Measurements from ENCODE around the gene OR8B4.
"Not testable (repeated sequence)": the region's sequence is repeated elsewhere in the genome, so short reads cannot be mapped to it uniquely, and the experiment has no call there.

The OR8B4 gene, protein sequence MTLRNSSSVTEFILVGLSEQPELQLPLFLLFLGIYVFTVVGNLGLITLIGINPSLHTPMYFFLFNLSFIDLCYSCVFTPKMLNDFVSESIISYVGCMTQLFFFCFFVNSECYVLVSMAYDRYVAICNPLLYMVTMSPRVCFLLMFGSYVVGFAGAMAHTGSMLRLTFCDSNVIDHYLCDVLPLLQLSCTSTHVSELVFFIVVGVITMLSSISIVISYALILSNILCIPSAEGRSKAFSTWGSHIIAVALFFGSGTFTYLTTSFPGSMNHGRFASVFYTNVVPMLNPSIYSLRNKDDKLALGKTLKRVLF

DNA sequence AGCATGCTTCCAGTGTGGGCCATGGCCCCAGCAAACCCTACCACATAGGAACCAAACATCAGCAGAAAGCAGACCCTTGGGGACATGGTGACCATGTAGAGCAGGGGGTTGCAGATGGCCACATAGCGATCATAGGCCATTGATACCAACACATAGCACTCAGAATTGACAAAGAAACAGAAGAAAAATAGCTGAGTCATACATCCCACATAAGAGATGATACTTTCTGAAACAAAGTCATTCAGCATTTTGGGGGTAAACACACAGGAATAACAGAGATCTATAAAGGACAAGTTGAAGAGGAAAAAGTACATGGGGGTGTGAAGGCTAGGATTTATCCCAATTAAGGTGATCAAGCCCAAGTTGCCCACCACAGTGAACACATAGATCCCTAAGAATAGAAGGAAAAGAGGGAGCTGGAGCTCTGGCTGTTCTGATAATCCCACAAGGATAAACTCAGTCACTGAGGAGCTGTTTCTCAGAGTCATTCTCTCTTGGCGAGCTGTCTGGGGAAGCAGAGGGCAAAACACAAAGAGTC lies at the start of gene OR8B4:
OR8B4 (minus strand) TSS at position 488 of the 538 bp plus-strand sequence; CDS start at position 488, 0 bp downstream.
- DNase-seq, result no peak

DNA sequence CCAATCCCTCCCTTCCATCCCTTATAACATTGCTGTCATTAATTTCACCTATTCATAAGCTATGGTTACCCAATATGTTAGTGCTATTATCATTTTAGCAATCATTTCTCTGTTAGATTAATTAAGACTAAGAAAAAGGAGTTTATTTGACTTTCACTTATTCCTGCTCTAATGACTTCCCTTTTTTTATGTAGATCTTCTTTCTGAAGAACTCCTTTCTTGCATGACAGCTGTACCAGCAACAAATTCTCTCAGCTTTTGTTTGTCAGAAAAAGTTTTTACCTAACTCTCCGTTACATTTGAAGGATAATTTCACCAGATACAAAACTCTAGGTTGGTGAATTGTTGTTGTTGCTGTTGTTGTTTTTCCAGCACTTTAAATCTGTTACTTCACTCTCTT lies 49.4 kb upstream of the OR8B4 start:
- no peak for DNase-seq

DNA sequence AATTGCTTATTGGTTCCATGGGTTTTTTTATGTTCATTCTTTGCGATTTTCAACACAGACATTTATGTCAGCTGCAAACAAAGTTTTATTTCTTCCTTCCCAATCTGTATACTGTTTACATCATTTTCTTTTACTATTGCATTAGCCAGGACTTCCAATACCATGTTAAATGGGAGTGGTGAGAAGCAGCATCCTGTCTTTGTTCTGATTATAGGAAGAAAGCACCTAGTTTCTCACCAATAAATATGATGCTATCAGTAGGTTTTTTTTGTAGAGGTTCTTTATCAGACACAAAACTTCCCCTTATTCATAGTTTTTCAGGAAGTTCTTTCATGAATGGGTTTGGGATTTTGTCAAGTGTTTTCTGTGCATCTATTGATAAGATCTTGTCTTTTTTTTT lies 48.8 kb upstream of the OR8B4 start:
- DNase-seq, result no peak

DNA sequence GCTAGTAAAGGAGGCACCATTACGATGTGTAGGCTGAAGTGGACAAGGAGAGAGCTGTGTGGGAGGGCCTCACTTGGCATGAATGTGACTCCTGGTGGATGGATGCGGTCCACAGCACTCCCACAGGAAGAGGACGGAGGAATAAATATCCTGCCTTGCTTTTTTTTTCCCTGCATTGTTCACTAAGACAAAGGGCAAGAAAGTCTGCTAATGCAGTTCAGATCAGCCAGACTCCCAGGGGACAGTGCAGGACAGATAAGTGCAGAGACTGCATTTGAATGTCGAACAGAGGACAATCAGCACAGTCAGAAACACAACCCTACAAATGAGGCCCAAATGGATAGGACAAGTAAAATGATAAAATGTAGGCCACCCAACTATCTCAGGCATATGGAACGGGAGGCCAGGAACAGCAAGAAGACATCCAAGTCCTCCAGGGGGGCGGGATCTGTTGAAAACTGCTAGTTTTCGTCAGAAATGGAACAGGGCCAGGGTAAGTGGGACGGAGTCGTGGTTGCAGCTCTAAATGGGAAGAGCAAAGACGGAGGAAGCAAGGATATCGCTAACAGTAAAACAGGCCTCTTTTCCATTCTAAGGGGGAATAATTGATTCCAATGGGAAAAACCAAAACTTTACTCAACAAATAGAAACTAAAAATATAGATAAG lies 46.0 kb upstream of the OR8B4 start:
- DNase-seq, result no peak

DNA sequence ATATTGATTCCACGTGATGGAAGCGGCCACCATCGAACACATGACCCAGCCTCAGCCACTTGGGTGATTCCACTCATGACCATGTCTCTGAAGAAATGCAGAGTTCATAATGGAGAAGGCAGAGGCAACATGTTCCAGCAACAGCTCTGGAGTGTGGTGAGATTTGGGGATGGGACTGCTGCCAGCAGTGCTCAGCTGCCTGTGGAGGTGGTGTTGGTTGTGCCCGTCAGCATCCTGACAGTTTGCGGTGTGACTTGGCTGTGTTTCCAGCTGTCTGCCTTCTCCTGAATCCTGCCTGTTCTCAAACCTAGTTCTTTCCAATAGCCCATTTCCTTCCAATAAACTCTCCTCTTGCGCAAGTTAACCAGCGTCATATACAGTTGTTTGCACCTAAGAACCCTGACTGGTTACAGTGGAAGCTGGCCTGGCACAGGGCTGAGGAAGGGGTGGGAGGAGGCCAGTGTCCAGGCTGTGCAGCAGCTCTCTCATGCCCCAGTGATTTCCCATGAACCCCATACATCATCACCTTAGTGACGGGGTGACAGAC lies 42.8 kb upstream of the OR8B4 start:
- no peak for DNase-seq

DNA sequence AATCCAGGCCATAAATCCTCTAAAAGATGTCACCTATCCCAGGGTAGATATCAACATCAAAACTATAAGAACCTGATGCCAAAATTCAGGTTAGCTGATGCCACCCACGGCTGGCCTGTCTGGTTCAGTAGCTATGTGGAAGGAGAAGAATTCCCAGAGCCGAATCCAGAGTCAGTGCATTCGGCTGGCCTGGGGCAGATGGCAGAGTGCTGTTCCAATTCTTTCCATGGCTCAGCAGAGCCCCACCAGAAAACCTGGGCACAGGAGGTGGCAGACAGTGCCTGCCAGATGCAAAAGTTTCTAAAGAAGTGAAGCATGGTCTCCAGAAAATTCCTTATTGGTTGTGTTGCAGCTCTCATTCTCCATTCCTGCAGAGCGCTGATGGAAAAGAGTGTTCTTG lies 40.7 kb upstream of the OR8B4 start:
- no peak for DNase-seq

DNA sequence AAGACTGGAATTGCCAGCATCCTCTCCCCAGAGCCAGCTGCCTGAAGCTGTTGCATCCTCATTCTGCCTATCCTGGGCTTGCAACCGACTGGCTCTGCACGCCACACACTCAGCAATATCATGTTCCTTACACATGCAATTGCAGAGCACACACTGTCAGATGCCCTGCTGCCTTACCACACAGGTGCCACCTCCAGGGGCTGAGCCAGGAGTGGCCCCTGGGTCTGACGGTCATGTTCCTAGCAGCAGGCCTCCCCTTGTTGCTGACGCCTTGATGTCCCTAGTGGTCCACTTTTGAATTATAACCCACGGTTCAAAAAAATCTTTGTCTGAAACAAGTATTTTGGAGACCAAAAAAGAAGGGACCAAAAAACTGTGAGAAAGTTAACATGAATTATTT lies 39.3 kb upstream of the OR8B4 start:
- no peak for DNase-seq

- no peak for DNase-seq
Measured at GRCh38 chr11:124463324-124463723, 38.7 kb upstream of the OR8B4 start.

- DNase-seq, result no peak
Measured at GRCh38 chr11:124460459-124460858, 35.8 kb upstream of the OR8B4 start.

GRCh38 chr11:124459379-124459778 lies 34.7 kb upstream of the OR8B4 start:
- DNase-seq, result not testable (repeated sequence)

GRCh38 chr11:124454552-124454951 lies 29.9 kb upstream of the OR8B4 start:
- no peak for DNase-seq

GRCh38 chr11:124446916-124447315 lies 22.2 kb upstream of the OR8B4 start:
- no peak for DNase-seq

- no peak for DNase-seq
Measured at GRCh38 chr11:124445646-124446150, 21.0 kb upstream of the OR8B4 start, which contains the start of gene OR8B8. Gene OR8B8 (minus strand): TSS chr11:124445696. CDS start chr11:124441085, 4,611 bp downstream.

- no peak for DNase-seq
Measured at GRCh38 chr11:124442847-124443246, 18.2 kb upstream of the OR8B4 start.

GRCh38 chr11:124442442-124442841 lies 17.8 kb upstream of the OR8B4 start:
- no peak for DNase-seq

DNA sequence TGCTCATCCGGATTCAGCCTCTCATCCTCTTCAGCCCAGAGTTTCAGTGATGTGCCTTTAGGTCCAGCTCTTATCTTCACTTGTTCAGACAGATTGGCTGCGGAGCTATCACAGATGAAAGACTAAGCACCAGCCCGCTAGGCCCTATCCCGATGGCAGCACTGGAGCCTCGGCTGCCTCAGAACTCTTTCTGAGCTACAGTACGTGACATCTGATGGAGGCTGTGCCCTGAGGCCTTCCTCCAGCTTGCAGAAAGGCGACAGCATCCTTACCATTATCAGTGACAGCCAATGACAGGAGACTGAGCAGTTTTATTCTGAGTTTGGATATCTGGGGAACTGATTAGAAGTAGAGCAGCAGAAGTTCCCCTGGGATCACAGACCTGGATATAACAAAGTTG lies 16.8 kb upstream of the OR8B4 start:
- no peak for DNase-seq

GRCh38 chr11:124441081-124441480 lies 16.4 kb upstream of the OR8B4 start:
- no peak for DNase-seq

DNA sequence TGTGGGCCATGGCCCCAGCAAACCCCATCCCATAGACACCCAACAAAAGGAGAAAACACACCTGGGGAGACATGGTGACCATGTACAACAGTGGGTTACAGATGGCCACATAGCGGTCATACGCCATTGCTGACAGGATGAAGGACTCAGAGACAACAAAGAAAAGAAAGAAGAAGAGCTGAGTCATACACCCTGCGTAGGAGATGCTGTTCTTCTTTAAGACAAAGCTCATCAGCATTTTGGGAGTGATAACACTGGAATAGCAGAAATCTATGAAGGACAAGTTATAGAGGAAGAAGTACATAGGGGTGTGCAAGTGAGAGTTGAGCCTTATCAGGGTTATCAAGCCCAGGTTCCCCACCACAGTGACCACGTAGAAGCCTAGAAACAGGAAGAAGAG lies 15.9 kb upstream of the OR8B4 start:
- DNase-seq, result no peak

- DNase-seq, result no peak
Measured at GRCh38 chr11:124434699-124435098, 10.0 kb upstream of the OR8B4 start.

DNA sequence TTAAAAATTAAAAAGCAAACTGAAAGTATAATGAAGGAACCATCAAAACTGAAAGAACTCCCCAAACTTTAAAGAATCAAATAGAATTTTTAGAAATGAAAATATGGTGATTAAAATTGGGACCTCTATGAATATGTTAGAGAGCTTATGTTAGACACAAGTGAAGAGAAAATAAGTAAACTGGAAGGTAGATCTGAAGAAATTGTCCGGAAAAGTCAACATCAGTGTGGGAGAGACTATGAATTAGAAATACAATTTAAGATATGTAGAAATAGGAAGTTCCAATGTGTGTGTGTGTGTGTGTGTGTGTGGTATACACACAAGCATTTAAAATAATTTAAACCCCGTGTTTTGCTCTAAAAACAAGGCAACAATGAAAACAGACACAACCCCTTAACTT lies 4.9 kb upstream of the OR8B4 start:
- DNase-seq, result no peak

GRCh38 chr11:124421043-124421442 lies 3.6 kb downstream of the OR8B4 start:
- no peak for DNase-seq

GRCh38 chr11:124415356-124415923 lies 9.2 kb downstream of the OR8B4 start:
- peak; percentile 13 for DNase-seq

- no peak for DNase-seq
Measured at GRCh38 chr11:124409906-124410305, 14.8 kb downstream of the OR8B4 start.
